Ureter (tissue), 1 donor: Measurements from ENCODE around the gene BEX1. TPM values are rescaled to one million over a fixed set of nuclear protein-coding genes. Genes with fewer than 3 reads are reported as not detected.

ENCODE experiments used
- total RNA-seq: library from RNA; stranded (reverse); gene quantifications from one replicate; pipeline ENCODE4 v1.2.4, GENCODE V29; 2023
- donor health status: DM: yes; HTN: yes; CAD: no.

Gene BEX1
- total RNA-seq, 1 donor from 2014 or later: 2.4 TPM

Other genes starting within 250 kb of the BEX1 start
- gene RAB40AL, start 126.9 kb downstream of the BEX1 start, total RNA-seq: 2.3 TPM
- 1.9 TPM for gene NXF3, start 29.0 kb upstream of the BEX1 start, total RNA-seq
- gene BEX4, start 150.9 kb upstream of the BEX1 start, total RNA-seq: 51.2 TPM
- gene TCEAL8, start 191.0 kb upstream of the BEX1 start, total RNA-seq: 54.7 TPM
- gene TCEAL5, start 212.6 kb upstream of the BEX1 start, total RNA-seq: 1.1 TPM
- 16.5 TPM for gene BEX2, start 246.8 kb upstream of the BEX1 start, total RNA-seq